ENCODE results near the gene MAP6D1. TPM values are rescaled to one million over a fixed set of nuclear protein-coding genes. Genes with fewer than 3 reads are reported as not detected.

MAP6D1 gene
- total RNA-seq, 1 experiment from 2014 or later, result 2.9 TPM

DNA sequence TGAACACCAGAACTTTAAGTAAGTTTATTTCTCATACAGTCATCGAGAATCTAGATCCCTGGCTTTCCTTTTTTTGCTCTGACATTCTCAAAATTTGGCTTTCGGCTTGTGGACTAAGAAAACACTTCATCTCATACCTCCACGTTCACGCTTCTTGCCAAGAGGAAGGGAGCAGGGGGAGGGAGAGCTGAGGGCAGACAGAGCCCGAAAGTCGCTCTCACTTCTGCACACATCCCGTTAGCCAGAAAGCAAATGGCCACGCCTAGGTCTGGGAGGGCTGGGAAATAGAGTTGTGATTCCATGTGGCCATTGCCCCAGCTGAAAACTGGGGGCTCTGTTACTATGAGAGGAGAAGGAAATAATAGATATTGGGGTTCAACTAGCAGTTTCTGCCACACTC is 57.3 kb downstream of the MAP6D1 start:
- DNase-seq, result no peak
- Mint-ChIP-seq H3K36me3 (ENCODE audit: insufficient read depth, unreplicated experiment) (peaks cover 73% of the 10 kb centered on the region), H3K4me1 (ENCODE audit: low read depth, unreplicated experiment) (peaks cover 15% of the 10 kb centered on the region), H3K27me3 (ENCODE audit: insufficient read depth, unreplicated experiment) (no peaks in the 10 kb centered on the region), H3K4me3 (ENCODE audit: unreplicated experiment) (no peak overlapping the region), H3K9me3 (ENCODE audit: unreplicated experiment) (no peaks in the 10 kb centered on the region), H3K27ac (ENCODE audit: unreplicated experiment) (no peak overlapping the region)
- POLR2A ChIA-PET, result no interaction called here
- BruUV-seq (replicated peaks), result no TSS peak
- no peak overlapping the region for H3K4me3 ChIP-seq (ENCODE audit: low read depth, low read length)
- no peaks in the 10 kb centered on the region for H3K9me3 ChIP-seq
- H3K4me1 ChIP-seq, result peaks cover 16% of the 10 kb centered on the region
- no peaks in the 10 kb centered on the region for H3K27me3 ChIP-seq (replicated peaks; ENCODE audit: control insufficient read depth, insufficient read depth, low read length)
- H3K36me3 ChIP-seq (ENCODE audit: control insufficient read depth, insufficient read depth, low read length), result peaks cover 4% of the 10 kb centered on the region; the same call in 1 of the 2 replicates
- no peak for TF ChIP-seq CTCF (IDR thresholded peaks at IDR 0.05; ENCODE audit: insufficient read depth in 1 of 2, low read depth in 1 of 2, low read length in 1 of 2, severe bottlenecking in 1 of 2, unreplicated experiment in 1 of 2)
- CTCF ChIA-PET, result no interaction called here
- intact Hi-C loops (cut with micrococcal nuclease; ENCODE audit: unreplicated experiment), result loop anchor here (5.0 kb wide), 3 partner anchors 131 to 586 kb away; partner anchors contain the start of gene KLHL24

- intact Hi-C loops (cut with micrococcal nuclease; ENCODE audit: unreplicated experiment), result loop anchor here (1.0 to 5.0 kb wide), 6 partner anchors 130 to 585 kb away; partner anchors contain the start of gene KLHL24
- Mint-ChIP-seq H3K27ac (ENCODE audit: unreplicated experiment) (no peak overlapping the region), H3K9me3 (ENCODE audit: unreplicated experiment) (no peaks in the 10 kb centered on the region), H3K4me1 (ENCODE audit: low read depth, unreplicated experiment) (peaks cover 15% of the 10 kb centered on the region), H3K27me3 (ENCODE audit: insufficient read depth, unreplicated experiment) (no peaks in the 10 kb centered on the region), H3K36me3 (ENCODE audit: insufficient read depth, unreplicated experiment) (peaks cover 68% of the 10 kb centered on the region), H3K4me3 (ENCODE audit: unreplicated experiment) (no peak overlapping the region)
- BruUV-seq (replicated peaks), result no TSS peak
- Histone ChIP-seq H3K9me3 (no peaks in the 10 kb centered on the region), H3K27me3 (replicated peaks; ENCODE audit: control insufficient read depth, insufficient read depth, low read length) (no peaks in the 10 kb centered on the region), H3K4me1 (peaks cover 16% of the 10 kb centered on the region), H3K4me3 (ENCODE audit: low read depth, low read length) (no peak overlapping the region), H3K36me3 (ENCODE audit: control insufficient read depth, insufficient read depth, low read length) (peaks cover 2% of the 10 kb centered on the region; the same call in 1 of the 2 replicates)
- peak; percentile 79 to 80 for DNase-seq
- CTCF ChIA-PET, result interaction anchor here (0.5 to 1.3 kb wide), 13 partner anchors 72 to 583 kb away, joined by 3 to 8 read pairs (median 4); partner anchors contain the start of genes KLHL24 and PARL
- peak; percentile 76 to 87 for TF ChIP-seq CTCF (IDR thresholded peaks at IDR 0.05; ENCODE audit: insufficient read depth in 1 of 2, low read depth in 1 of 2, low read length in 1 of 2, severe bottlenecking in 1 of 2, unreplicated experiment in 1 of 2)
- POLR2A ChIA-PET, result no interaction called here
These were observed 58.4 kb downstream of the MAP6D1 start for GRCh38 chr3:183766745-183767606.

GRCh38 chr3:183766107-183766506 is 59.3 kb downstream of the MAP6D1 start:
- H3K9me3 Mint-ChIP-seq (ENCODE audit: unreplicated experiment), result no peaks in the 10 kb centered on the region
- BruUV-seq (replicated peaks), result no TSS peak
- peaks cover 15% of the 10 kb centered on the region for H3K4me1 Mint-ChIP-seq (ENCODE audit: low read depth, unreplicated experiment)
- POLR2A ChIA-PET, result no interaction called here
- H3K4me3 Mint-ChIP-seq (ENCODE audit: unreplicated experiment), result no peak overlapping the region
- intact Hi-C loops (cut with micrococcal nuclease; ENCODE audit: unreplicated experiment), result loop anchor here (2.0 to 5.0 kb wide), 4 partner anchors 129 to 584 kb away; partner anchors contain the start of gene KLHL24
- H3K9me3 ChIP-seq, result no peaks in the 10 kb centered on the region
- H3K4me1 ChIP-seq, result peaks cover 16% of the 10 kb centered on the region
- peaks cover 69% of the 10 kb centered on the region for H3K36me3 Mint-ChIP-seq (ENCODE audit: insufficient read depth, unreplicated experiment)
- H3K27me3 ChIP-seq (replicated peaks; ENCODE audit: control insufficient read depth, insufficient read depth, low read length), result no peaks in the 10 kb centered on the region
- DNase-seq, result no peak
- no peaks in the 10 kb centered on the region for H3K27me3 Mint-ChIP-seq (ENCODE audit: insufficient read depth, unreplicated experiment)
- CTCF ChIA-PET, result interaction anchor here (0.6 to 0.8 kb wide), 2 partner anchors 206 to 600 kb away, joined by 3 read pairs; no protein-coding TSS in a partner anchor
- H3K36me3 ChIP-seq (ENCODE audit: control insufficient read depth, insufficient read depth, low read length), result peaks cover 4% of the 10 kb centered on the region; the same call in 1 of the 2 replicates
- H3K27ac Mint-ChIP-seq (ENCODE audit: unreplicated experiment), result peak overlapping the region; percentile 65
- no peak for TF ChIP-seq CTCF (IDR thresholded peaks at IDR 0.05; ENCODE audit: insufficient read depth in 1 of 2, low read depth in 1 of 2, low read length in 1 of 2, severe bottlenecking in 1 of 2, unreplicated experiment in 1 of 2)
- H3K4me3 ChIP-seq (ENCODE audit: low read depth, low read length), result no peak overlapping the region

Other genes with a start within 250 kb of the MAP6D1 start
- gene KLHL24, start 190.0 kb downstream of the MAP6D1 start, total RNA-seq (2022), result 16.8 and 17.6 TPM in 2 replicates
- 34.5 and 37.7 TPM in 2 replicates for gene YEATS2, start 127.8 kb downstream of the MAP6D1 start, total RNA-seq (2022)
- gene PARL, start 59.3 kb upstream of the MAP6D1 start, total RNA-seq (2022), result 91.3 and 97.0 TPM in 2 replicates
- gene ABCC5, start 192.3 kb upstream of the MAP6D1 start, total RNA-seq (2022), result 21.3 and 22.4 TPM in 2 replicates
- gene HTR3D, start 206.2 kb upstream of the MAP6D1 start, total RNA-seq (2022), result not detected in 2 replicates
- gene HTR3C, start 227.5 kb upstream of the MAP6D1 start, total RNA-seq (2022), result not detected in 2 replicates